Gastroesophageal sphincter (tissue), 4 donors: ENCODE measurements around the gene PET100. TPM values are rescaled to one million over a fixed set of nuclear protein-coding genes. Genes with fewer than 3 reads are reported as not detected.

Source experiments
- ATAC-seq: fragments of 150-250 bp; one replicate; pipeline ENCODE4 v1.9.1; 2016; ENCODE audit warnings: mild to moderate bottlenecking, moderate library complexity
- H3K27ac ChIP-seq, 4 donors: fragments of 200-600 bp; sonication (generic) in 3 of 4; 1 replicate in 3 of 4; 2 replicates in 1 of 4; pipeline ENCODE4 v1.5.1; 2016 to 2019
- H3K27me3 ChIP-seq: fragments of 200-600 bp; sonication (generic); one replicate; pipeline ENCODE4 v1.5.1; 2019
- H3K36me3 ChIP-seq, 2 donors: fragments of 200-600 bp; sonication (generic); one replicate each; pipeline ENCODE4 v1.5.1; 2019; ENCODE audit warnings: control low read depth in 1 of 2
- H3K4me1 ChIP-seq, 3 donors: fragments of 200-600 bp; sonication (generic); 1 replicate in 2 of 3; 2 replicates in 1 of 3; pipeline ENCODE4 v1.5.1; 2016 to 2019; ENCODE audit warnings: control low read depth in 2 of 3
- H3K4me3 ChIP-seq, 2 donors: fragments of 200-600 bp; sonication (generic); one replicate each; pipeline ENCODE4 v1.5.1; 2019; ENCODE audit warnings: mild to moderate bottlenecking in 1 of 2, moderate library complexity in 1 of 2
- H3K9me3 ChIP-seq, 3 donors: fragments of 200-600 bp; sonication (generic); one replicate each; pipeline ENCODE4 v1.5.1; 2017 to 2019; ENCODE audit warnings: control low read depth in 2 of 3
- EP300 ChIP-seq: sonication (generic); formaldehyde crosslinking; IDR thresholded peaks from one replicate; pipeline ENCODE4 v1.6.1; 2017; ENCODE audit warnings: antibody characterized with exemption, mild to moderate bottlenecking
- POLR2A ChIP-seq, 2 donors: fragments of 450-650 bp; IDR thresholded peaks; one replicate each; pipeline ENCODE4 v1.6.1; 2017; ENCODE audit warnings: antibody characterized with exemption in 2 of 2, mild to moderate bottlenecking in 2 of 2, moderate library complexity in 1 of 2
- POLR2AphosphoS5 ChIP-seq: sonication (generic); formaldehyde crosslinking; IDR thresholded peaks from one replicate; pipeline ENCODE4 v1.6.1; 2017; ENCODE audit warnings: antibody characterized with exemption
- WGBS, 2 donors: methylation state at CpG; one replicate each; pipeline ENCODE4 v1.1.5; 2018; ENCODE audit warnings: low coverage in 1 of 2; 5-methylcytosine and 5-hydroxymethylcytosine counted together
- total RNA-seq, 4 donors: library from RNA; depleted of rRNA; stranded (reverse); fragments of >200 nt; gene quantifications; one replicate each; pipeline ENCODE4 v1.1.0, GENCODE V29; 2016
- TF ChIP-seq, protein P1 (sequence below), 4 experiments: fragments of 200-600 bp in 2 of 4; fragments of 450-650 bp in 2 of 4; sonication (generic) in 1 of 4; IDR thresholded peaks; one replicate each; pipeline ENCODE4 v1.5.1; 2017 to 2019; ENCODE audit warnings: antibody characterized with exemption in 4 of 4, mild to moderate bottlenecking in 2 of 4, moderate library complexity in 2 of 4

Gene PET100
- total RNA-seq, 4 donors from 2014 or later = 12.0 to 26.8 (median 17.8) TPM

DNA sequence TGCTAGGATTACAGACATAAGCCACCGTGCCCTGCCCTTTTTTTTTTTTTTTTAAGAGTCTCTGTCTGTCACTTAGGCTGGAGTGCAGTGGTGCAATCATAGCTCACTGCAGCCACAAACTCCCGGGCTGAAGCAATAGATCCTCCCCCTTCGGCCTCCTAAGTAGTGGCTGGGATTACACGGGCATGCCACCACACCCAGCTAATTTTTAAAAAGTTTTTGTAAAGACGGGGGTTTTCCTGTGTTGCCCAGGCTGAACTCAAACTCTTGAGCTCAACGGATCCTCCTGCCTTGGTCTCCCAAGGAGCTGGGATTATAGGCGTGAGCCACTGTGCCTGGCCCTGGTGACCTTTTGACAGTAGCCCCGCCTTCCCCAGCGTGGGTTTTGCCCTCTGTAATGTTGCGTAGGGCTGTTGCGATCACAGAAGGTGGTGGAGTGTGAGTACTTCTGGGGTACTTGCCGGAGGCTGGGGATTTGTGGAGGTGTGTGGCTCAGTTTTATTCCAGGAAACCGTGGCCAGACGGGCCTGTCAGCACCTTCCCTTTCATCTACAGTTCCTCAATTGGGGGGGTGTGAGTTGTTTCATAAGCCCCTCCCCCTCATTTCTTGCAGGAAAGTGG is 27.6 kb downstream of the PET100 start:
- Histone ChIP-seq H3K4me3 (no peak overlapping the region), H3K4me1 (peaks cover 0 to 3% (median 0%) of the 10 kb centered on the region in 3 donors), H3K27me3 (peaks cover 43% of the 10 kb centered on the region), H3K27ac (no peak overlapping the region), H3K36me3 (no peaks in the 10 kb centered on the region), H3K9me3 (no peaks in the 10 kb centered on the region)
- TF ChIP-seq EP300 (no peak), POLR2AphosphoS5 (no peak), POLR2A (IDR thresholded peaks at IDR 0.05) (no peak)
- TF ChIP-seq, protein P1, sequence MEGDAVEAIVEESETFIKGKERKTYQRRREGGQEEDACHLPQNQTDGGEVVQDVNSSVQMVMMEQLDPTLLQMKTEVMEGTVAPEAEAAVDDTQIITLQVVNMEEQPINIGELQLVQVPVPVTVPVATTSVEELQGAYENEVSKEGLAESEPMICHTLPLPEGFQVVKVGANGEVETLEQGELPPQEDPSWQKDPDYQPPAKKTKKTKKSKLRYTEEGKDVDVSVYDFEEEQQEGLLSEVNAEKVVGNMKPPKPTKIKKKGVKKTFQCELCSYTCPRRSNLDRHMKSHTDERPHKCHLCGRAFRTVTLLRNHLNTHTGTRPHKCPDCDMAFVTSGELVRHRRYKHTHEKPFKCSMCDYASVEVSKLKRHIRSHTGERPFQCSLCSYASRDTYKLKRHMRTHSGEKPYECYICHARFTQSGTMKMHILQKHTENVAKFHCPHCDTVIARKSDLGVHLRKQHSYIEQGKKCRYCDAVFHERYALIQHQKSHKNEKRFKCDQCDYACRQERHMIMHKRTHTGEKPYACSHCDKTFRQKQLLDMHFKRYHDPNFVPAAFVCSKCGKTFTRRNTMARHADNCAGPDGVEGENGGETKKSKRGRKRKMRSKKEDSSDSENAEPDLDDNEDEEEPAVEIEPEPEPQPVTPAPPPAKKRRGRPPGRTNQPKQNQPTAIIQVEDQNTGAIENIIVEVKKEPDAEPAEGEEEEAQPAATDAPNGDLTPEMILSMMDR (IDR thresholded peaks at IDR 0.05) = no peak
- WGBS, 2 donors = 51 to 55% methylated on average over 7 to 14 of the region's 14 CpGs
- peak; percentile 53 for ATAC-seq

DNA sequence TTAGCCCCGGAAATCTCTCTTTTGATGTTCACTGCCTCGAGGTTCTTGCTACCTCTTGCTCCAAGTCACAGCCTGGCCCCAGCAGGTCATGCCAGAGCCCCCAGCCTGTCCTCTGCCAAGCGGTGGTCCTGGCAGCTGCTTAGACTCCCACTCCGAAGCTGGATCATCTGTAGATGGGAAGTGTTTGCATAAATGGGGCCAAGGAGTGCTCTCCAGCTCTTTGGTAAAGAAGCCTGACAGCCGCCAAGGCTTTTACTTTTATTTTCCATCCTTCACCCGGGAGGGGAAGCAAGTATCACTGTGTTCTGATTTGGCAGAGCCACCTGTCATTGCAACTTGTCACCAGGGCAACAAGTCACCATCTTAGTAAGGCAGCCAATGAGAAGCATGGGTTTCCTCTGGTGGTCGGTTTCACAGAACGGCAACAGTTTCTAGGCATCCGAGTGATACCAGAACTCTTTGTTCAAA is 28.7 kb downstream of the PET100 start:
- H3K9me3 ChIP-seq = no peaks in the 10 kb centered on the region
- ATAC-seq = no peak
- no peak for TF ChIP-seq POLR2A (IDR thresholded peaks at IDR 0.05)
- no peak for TF ChIP-seq EP300
- TF ChIP-seq, protein P1 (IDR thresholded peaks at IDR 0.05) = no peak
- no peak for TF ChIP-seq POLR2AphosphoS5

DNA sequence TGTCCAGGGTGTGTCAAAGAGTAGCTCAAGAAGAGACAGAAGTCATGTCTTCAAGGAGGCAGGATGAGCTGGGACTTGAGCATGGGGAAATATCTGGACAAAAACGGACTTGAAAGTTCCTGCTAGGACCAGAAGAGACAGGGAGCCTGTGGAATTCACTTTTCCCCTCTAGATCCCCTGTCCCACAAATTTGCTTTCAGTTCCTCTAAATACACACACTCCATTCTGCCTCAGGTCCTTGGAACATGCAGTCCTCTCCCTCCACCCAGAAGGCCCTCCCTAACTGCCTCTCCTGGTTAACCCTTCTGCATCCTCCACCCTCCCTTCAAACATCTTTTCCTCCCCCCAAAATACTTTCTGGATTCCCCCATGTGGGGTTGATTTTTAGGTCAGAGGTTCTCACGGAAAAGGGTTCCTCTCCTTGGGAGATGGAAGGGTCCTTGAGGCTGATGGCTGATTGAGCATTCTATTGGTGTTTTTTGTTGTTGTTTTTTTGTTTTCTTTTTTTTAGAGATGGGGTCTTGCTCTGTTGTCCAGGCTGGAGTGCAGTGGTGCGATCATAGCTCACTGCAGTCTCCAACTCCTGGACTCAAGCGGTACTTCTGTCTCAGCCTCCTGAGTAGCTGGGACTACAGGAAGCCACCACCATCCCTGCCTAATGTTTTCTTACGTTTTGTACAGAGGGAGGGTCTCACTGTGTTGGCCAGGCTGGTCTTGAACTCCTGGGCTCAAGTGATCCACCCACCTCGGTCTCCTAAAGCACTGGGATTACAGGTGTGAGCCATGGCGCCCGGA is 32.3 kb downstream of the PET100 start:
- TF ChIP-seq POLR2A (IDR thresholded peaks at IDR 0.05) (no peak), POLR2AphosphoS5 (no peak), EP300 (no peak)
- TF ChIP-seq, protein P1 (IDR thresholded peaks at IDR 0.05) = no peak
- Histone ChIP-seq H3K36me3 (no peaks in the 10 kb centered on the region), H3K9me3 (no peaks in the 10 kb centered on the region), H3K27ac (no peak overlapping the region), H3K27me3 (peaks cover 78% of the 10 kb centered on the region), H3K4me1 (no peaks in the 10 kb centered on the region), H3K4me3 (no peak overlapping the region)
- no peak for ATAC-seq
- WGBS, 2 donors = 70 to 82% methylated on average over 3 to 8 of the region's 8 CpGs

More for the DNA sequence above, 28.7 kb downstream of the PET100 start:
- 7 to 28% methylated on average over 3 to 8 of the region's 9 CpGs for WGBS, 2 donors
- Histone ChIP-seq H3K27ac (no peak overlapping the region), H3K4me1 (no peaks in the 10 kb centered on the region), H3K36me3 (no peaks in the 10 kb centered on the region), H3K27me3 (peaks cover 49% of the 10 kb centered on the region), H3K4me3 (no peak overlapping the region)

DNA sequence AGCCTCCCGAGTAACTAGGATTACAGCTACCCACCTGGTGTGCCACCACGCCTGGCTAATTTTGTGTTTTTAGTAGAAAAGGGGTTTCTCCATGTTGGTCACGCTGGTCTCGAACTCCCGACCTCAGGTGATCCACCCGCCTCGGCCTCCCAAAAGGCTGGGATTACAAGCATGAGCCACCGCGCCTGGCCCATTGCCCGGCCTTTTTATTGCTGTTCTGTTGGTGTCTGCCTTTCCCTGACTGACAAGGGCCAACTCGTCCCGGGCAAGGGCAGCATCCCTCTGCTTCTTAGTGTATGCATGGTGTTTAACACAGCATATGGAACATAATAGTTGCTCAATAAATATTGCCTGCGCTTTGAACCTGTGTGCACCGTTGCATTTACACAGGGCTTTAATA is 33.1 kb downstream of the PET100 start:
- no peaks in the 10 kb centered on the region for H3K4me1 ChIP-seq
- H3K27ac ChIP-seq = no peak overlapping the region
- 72 to 80% methylated on average over 4 to 11 of the region's 14 CpGs for WGBS, 2 donors
- H3K27me3 ChIP-seq = peaks cover 83% of the 10 kb centered on the region
- ATAC-seq = no peak
- H3K4me3 ChIP-seq = no peak overlapping the region
- no peaks in the 10 kb centered on the region for H3K9me3 ChIP-seq
- no peak for TF ChIP-seq POLR2AphosphoS5
- no peak for TF ChIP-seq EP300
- TF ChIP-seq, protein P1 (IDR thresholded peaks at IDR 0.05) = no peak
- TF ChIP-seq POLR2A (IDR thresholded peaks at IDR 0.05) = no peak
- no peaks in the 10 kb centered on the region for H3K36me3 ChIP-seq
